Measurements from ENCODE around the gene HAT1.
A peak's percentile ranks its signal among the peaks of the same experiment; 100 is the strongest.

Gene HAT1

GRCh38 chr2:172021955-172022354, 99.7 kb downstream of the HAT1 start:
- peak; percentile 81 for DNase-seq (ENCODE audit: low read depth)
- no peak overlapping the region for H3K4me3 ChIP-seq (ENCODE audit: low read length)
- TF ChIP-seq CTCF (conservative IDR thresholded peaks at IDR 0.05; ENCODE audit: low read length) = no peak

- no peak for DNase-seq (ENCODE audit: low read depth)
- no peak overlapping the region for H3K4me3 ChIP-seq (ENCODE audit: low read length)
- TF ChIP-seq CTCF (conservative IDR thresholded peaks at IDR 0.05; ENCODE audit: low read length) = no peak
These were observed 109.3 kb downstream of the HAT1 start for GRCh38 chr2:172031536-172031935.
